Measurements from ENCODE around the gene SNX32.

SNX32 gene

GRCh38 chr11:65866509-65867283 is 32.9 kb downstream of the SNX32 start:
- DNase-seq (ENCODE audit: low read depth in 2 of 2), result no peak

- DNase-seq (ENCODE audit: low read depth in 2 of 2), result no peak
Measured at GRCh38 chr11:65867284-65868071, 33.7 kb downstream of the SNX32 start.

GRCh38 chr11:65868076-65868667 is 34.4 kb downstream of the SNX32 start:
- no peak for DNase-seq (ENCODE audit: low read depth in 2 of 2)

- DNase-seq (ENCODE audit: low read depth in 2 of 2), result no peak
Measured at GRCh38 chr11:65868907-65869306, 35.1 kb downstream of the SNX32 start.

- DNase-seq (ENCODE audit: low read depth in 2 of 2), result no peak
Measured at GRCh38 chr11:65869643-65870306, 36.0 kb downstream of the SNX32 start.

GRCh38 chr11:65870307-65870658 is 36.5 kb downstream of the SNX32 start:
- no peak for DNase-seq (ENCODE audit: low read depth in 2 of 2)

- no peak for DNase-seq (ENCODE audit: low read depth in 2 of 2)
Measured at GRCh38 chr11:65870706-65871681, 37.2 kb downstream of the SNX32 start.

GRCh38 chr11:65871811-65872548 is 38.2 kb downstream of the SNX32 start:
- DNase-seq (ENCODE audit: low read depth in 2 of 2), result no peak

- no peak for DNase-seq (ENCODE audit: low read depth in 2 of 2)
Measured at GRCh38 chr11:65872586-65873317, 39.0 kb downstream of the SNX32 start, which contains the start of gene EFEMP2. TSS of gene EFEMP2 (minus strand) at chr11:65872800. CDS start at chr11:65872354, 446 bp downstream.

- peak; percentile 75 for DNase-seq (ENCODE audit: low read depth in 2 of 2)
Measured at GRCh38 chr11:65873318-65874156, 39.8 kb downstream of the SNX32 start.

GRCh38 chr11:65879617-65880016 is 45.9 kb downstream of the SNX32 start, which contains the start of gene CTSW:
TSS of gene CTSW (plus strand) at chr11:65879837. CDS start at chr11:65879855, 18 bp downstream.
- DNase-seq (ENCODE audit: low read depth in 2 of 2), result no peak

GRCh38 chr11:65880027-65880426 is 46.3 kb downstream of the SNX32 start:
- no peak for DNase-seq (ENCODE audit: low read depth in 2 of 2)

- no peak for DNase-seq (ENCODE audit: low read depth in 2 of 2)
Measured at GRCh38 chr11:65880844-65881421, 47.2 kb downstream of the SNX32 start.

GRCh38 chr11:65882120-65883057 is 48.6 kb downstream of the SNX32 start:
- no peak for DNase-seq (ENCODE audit: low read depth in 2 of 2)

- no peak for DNase-seq (ENCODE audit: low read depth in 2 of 2)
Measured at GRCh38 chr11:65883058-65883761, 49.4 kb downstream of the SNX32 start.

All from fibroblast of skin of left biceps (primary cell).